Gastroesophageal sphincter (tissue), 4 donors: Measurements from ENCODE around the gene NEDD8. TPM values are rescaled to one million over a fixed set of nuclear protein-coding genes. Genes with fewer than 3 reads are reported as not detected.

Experiments used
- ATAC-seq: fragments of 150-250 bp; one replicate; pipeline ENCODE4 v1.9.1; 2016; ENCODE audit warnings: mild to moderate bottlenecking, moderate library complexity
- H3K27ac ChIP-seq, 4 donors: fragments of 200-600 bp; sonication (generic) in 3 of 4; 1 replicate in 3 of 4; 2 replicates in 1 of 4; pipeline ENCODE4 v1.5.1; 2016 to 2019
- H3K27me3 ChIP-seq: fragments of 200-600 bp; sonication (generic); one replicate; pipeline ENCODE4 v1.5.1; 2019
- H3K36me3 ChIP-seq, 2 donors: fragments of 200-600 bp; sonication (generic); one replicate each; pipeline ENCODE4 v1.5.1; 2019; ENCODE audit warnings: control low read depth in 1 of 2
- H3K4me1 ChIP-seq, 3 donors: fragments of 200-600 bp; sonication (generic); 1 replicate in 2 of 3; 2 replicates in 1 of 3; pipeline ENCODE4 v1.5.1; 2016 to 2019; ENCODE audit warnings: control low read depth in 2 of 3
- H3K4me3 ChIP-seq, 2 donors: fragments of 200-600 bp; sonication (generic); one replicate each; pipeline ENCODE4 v1.5.1; 2019; ENCODE audit warnings: mild to moderate bottlenecking in 1 of 2, moderate library complexity in 1 of 2
- H3K9me3 ChIP-seq, 3 donors: fragments of 200-600 bp; sonication (generic); one replicate each; pipeline ENCODE4 v1.5.1; 2017 to 2019; ENCODE audit warnings: control low read depth in 2 of 3
- CTCF ChIP-seq, 4 experiments: fragments of 200-600 bp in 2 of 4; fragments of 450-650 bp in 2 of 4; sonication (generic) in 1 of 4; IDR thresholded peaks; one replicate each; pipeline ENCODE4 v1.5.1; 2017 to 2019; ENCODE audit warnings: antibody characterized with exemption in 4 of 4, mild to moderate bottlenecking in 2 of 4, moderate library complexity in 2 of 4
- EP300 ChIP-seq: sonication (generic); formaldehyde crosslinking; IDR thresholded peaks from one replicate; pipeline ENCODE4 v1.6.1; 2017; ENCODE audit warnings: antibody characterized with exemption, mild to moderate bottlenecking
- POLR2A ChIP-seq, 2 donors: fragments of 450-650 bp; IDR thresholded peaks; one replicate each; pipeline ENCODE4 v1.6.1; 2017; ENCODE audit warnings: antibody characterized with exemption in 2 of 2, mild to moderate bottlenecking in 2 of 2, moderate library complexity in 1 of 2
- POLR2AphosphoS5 ChIP-seq: sonication (generic); formaldehyde crosslinking; IDR thresholded peaks from one replicate; pipeline ENCODE4 v1.6.1; 2017; ENCODE audit warnings: antibody characterized with exemption
- WGBS, 2 donors: methylation state at CpG; one replicate each; pipeline ENCODE4 v1.1.5; 2018; ENCODE audit warnings: low coverage in 1 of 2; 5-methylcytosine and 5-hydroxymethylcytosine counted together
- total RNA-seq, 4 donors: library from RNA; depleted of rRNA; stranded (reverse); fragments of >200 nt; gene quantifications; one replicate each; pipeline ENCODE4 v1.1.0, GENCODE V29; 2016

NEDD8 gene
- total RNA-seq, 4 donors from 2014 or later, result 136 to 193 (median 168) TPM

DNA sequence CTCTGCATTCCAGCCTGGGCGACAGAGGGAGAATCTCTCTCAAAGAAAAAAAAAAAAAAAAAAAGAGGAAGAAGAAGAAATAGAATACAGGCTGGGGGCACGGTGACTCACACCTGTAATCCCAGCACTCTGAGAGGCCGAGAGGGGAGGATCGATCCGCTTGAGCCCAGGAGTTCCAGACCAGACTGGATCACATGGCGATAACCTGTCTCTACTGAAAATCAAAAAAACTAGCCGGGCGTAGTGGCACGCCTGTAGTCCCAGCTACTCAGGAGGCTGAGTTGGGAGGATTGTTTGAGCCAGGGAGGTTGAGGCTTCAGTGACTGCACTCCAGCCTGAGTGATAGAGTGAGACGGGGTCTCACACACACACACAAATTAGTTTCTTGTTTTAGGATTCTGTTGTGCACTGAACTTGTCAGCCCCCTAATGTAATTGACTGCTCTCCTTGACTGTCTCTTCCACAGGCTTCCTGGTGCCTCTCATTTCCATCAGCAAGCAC is 11.2 kb upstream of the NEDD8 start:
- Histone ChIP-seq H3K4me3 (peak overlapping the region; percentile 53 to 57), H3K4me1 (peaks cover 2 to 46% (median 29%) of the 10 kb centered on the region in 3 donors), H3K27me3 (no peaks in the 10 kb centered on the region), H3K27ac (peak overlapping the region; percentile 89 to 99 (median 94)), H3K36me3 (peaks cover 0 to 31% of the 10 kb centered on the region in 2 donors), H3K9me3 (no peaks in the 10 kb centered on the region)
- WGBS, 2 donors, result 36 to 48% methylated on average over 2 to 9 of the region's 10 CpGs
- no peak for ATAC-seq
- no peak for TF ChIP-seq EP300
- no peak for TF ChIP-seq POLR2A (IDR thresholded peaks at IDR 0.05)
- TF ChIP-seq CTCF (IDR thresholded peaks at IDR 0.05), result no peak
- TF ChIP-seq POLR2AphosphoS5, result no peak

- 0% methylated on average over 14 of the region's 39 CpGs; no CpG with 5 or more reads in 1 of the 2 donors for WGBS, 2 donors
- Histone ChIP-seq H3K4me3 (peak overlapping the region; percentile 53 to 57), H3K36me3 (peaks cover 0 to 45% of the 10 kb centered on the region in 2 donors), H3K27me3 (no peaks in the 10 kb centered on the region), H3K4me1 (peaks cover 2 to 56% (median 29%) of the 10 kb centered on the region in 3 donors), H3K27ac (peak overlapping the region; percentile 89 to 99 (median 94)), H3K9me3 (no peaks in the 10 kb centered on the region)
- no peak for TF ChIP-seq POLR2A (IDR thresholded peaks at IDR 0.05)
- peak; percentile 51 to 88 (median 78) for TF ChIP-seq CTCF (IDR thresholded peaks at IDR 0.05)
- no peak for TF ChIP-seq POLR2AphosphoS5
- no peak for TF ChIP-seq EP300
- peak; percentile 93 for ATAC-seq
Observed at GRCh38 chr14:24241829-24242443, 9.8 kb upstream of the NEDD8 start.

GRCh38 chr14:24240110-24240918 is 8.1 kb upstream of the NEDD8 start:
- TF ChIP-seq POLR2A (IDR thresholded peaks at IDR 0.05) (no peak), CTCF (IDR thresholded peaks at IDR 0.05) (no peak), POLR2AphosphoS5 (no peak), EP300 (no peak)
- Histone ChIP-seq H3K27ac (peak overlapping the region in 3 of 4 donors; percentile 89 to 99 (median 99)), H3K9me3 (no peaks in the 10 kb centered on the region), H3K36me3 (peaks cover 0 to 60% of the 10 kb centered on the region in 2 donors), H3K4me3 (no peak overlapping the region), H3K27me3 (no peaks in the 10 kb centered on the region), H3K4me1 (peaks cover 2 to 60% (median 29%) of the 10 kb centered on the region in 3 donors)
- ATAC-seq, result no peak
- WGBS, 2 donors, result 87% methylated on average over 4 of the region's 9 CpGs; no CpG with 5 or more reads in 1 of the 2 donors

GRCh38 chr14:24238527-24239037 is 6.4 kb upstream of the NEDD8 start:
- no peak for ATAC-seq
- TF ChIP-seq POLR2AphosphoS5, result no peak
- TF ChIP-seq EP300, result no peak
- peak in 1 of 2 donors; percentile 7 for TF ChIP-seq POLR2A (IDR thresholded peaks at IDR 0.05)
- no peak for TF ChIP-seq CTCF (IDR thresholded peaks at IDR 0.05)
- no peak overlapping the region for H3K4me3 ChIP-seq
- WGBS, 2 donors, result 78 to 84% methylated on average over 4 to 5 of the region's 5 CpGs
- peaks cover 3 to 74% (median 37%) of the 10 kb centered on the region in 3 donors for H3K4me1 ChIP-seq
- H3K27ac ChIP-seq, result peak overlapping the region in 1 of 4 donors; percentile 11
- H3K27me3 ChIP-seq, result no peaks in the 10 kb centered on the region
- H3K9me3 ChIP-seq, result no peaks in the 10 kb centered on the region
- H3K36me3 ChIP-seq, result peaks cover 0 to 60% of the 10 kb centered on the region in 2 donors
